ENCODE measurements around the gene ALDH3B2. TPM values are rescaled to one million over a fixed set of nuclear protein-coding genes. Genes with fewer than 3 reads are reported as not detected.

The ALDH3B2 gene
- total and polyA plus RNA-seq, 2 of the 8 experiments (the other 6 are each of a cell fraction or from before 2014, with no cell fraction given), result not detected

GRCh38 chr11:67635231-67635521, 39.2 kb downstream of the ALDH3B2 start (continued):
- TF ChIP-seq TAF1 (IDR thresholded peaks at IDR 0.05; ENCODE audit: low read depth, low read length) (no peak), CEBPB (IDR thresholded peaks at IDR 0.05; ENCODE audit: low read depth, low read length) (no peak), SP2 (IDR thresholded peaks at IDR 0.05; ENCODE audit: low read length) (no peak), JUN (IDR thresholded peaks at IDR 0.05; ENCODE audit: low read depth, low read length) (no peak), GABPA (IDR thresholded peaks at IDR 0.05; ENCODE audit: borderline replicate concordance, insufficient read depth, low read length) (no peak), CHD1 (IDR thresholded peaks at IDR 0.05; ENCODE audit: low read depth, low read length) (no peak), KDM5A (IDR thresholded peaks at IDR 0.05; ENCODE audit: low read length) (no peak), RXRA (IDR thresholded peaks at IDR 0.05; ENCODE audit: insufficient read depth, low read depth, low read length) (no peak)

Measured in H1 (cell line).